HUES48 (cell line): ENCODE results near the gene RPUSD3.
"Not testable (repeated sequence)": the region's sequence is repeated elsewhere in the genome, so short reads cannot be mapped to it uniquely, and the experiment has no call there.

Experiments
- H3K27ac ChIP-seq: one replicate; pipeline ENCODE4 v1.7.0; 2013; ENCODE audit warnings: low read depth, low read length, inconsistent platforms
- H3K27me3 ChIP-seq: 2 replicates; pipeline ENCODE4 v1.6.1; 2013; ENCODE audit warnings: mild to moderate bottlenecking, low read length; ENCODE audit not compliant: control insufficient read depth, insufficient read depth
- H3K36me3 ChIP-seq: 2 replicates; pipeline ENCODE4 v1.6.1; 2013; ENCODE audit warnings: low read length; ENCODE audit not compliant: control insufficient read depth, insufficient read depth
- H3K4me1 ChIP-seq: 2 replicates; pipeline ENCODE4 v1.6.1; 2013; ENCODE audit warnings: mild to moderate bottlenecking, low read length; ENCODE audit not compliant: control insufficient read depth, insufficient read depth
- H3K4me3 ChIP-seq: 2 replicates; pipeline ENCODE4 v1.5.1; 2013; ENCODE audit warnings: mild to moderate bottlenecking, low read depth, low read length
- H3K9ac ChIP-seq: 2 replicates; pipeline ENCODE4 v1.6.1; 2013; ENCODE audit warnings: mild to moderate bottlenecking, low read depth, low read length, moderate library complexity
- H3K9me3 ChIP-seq: 2 replicates; pipeline ENCODE4 v1.6.1; 2013; ENCODE audit warnings: low read length; ENCODE audit not compliant: control insufficient read depth, insufficient read depth

Gene RPUSD3

GRCh38 chr3:9881441-9881840, 37.6 kb upstream of the RPUSD3 start:
- Histone ChIP-seq H3K4me1 (no peaks in the 10 kb centered on the region), H3K4me3 (no peak overlapping the region), H3K27me3 (no peaks in the 10 kb centered on the region), H3K9me3 (no peaks in the 10 kb centered on the region), H3K36me3 (no peaks in the 10 kb centered on the region), H3K27ac (no peak overlapping the region), H3K9ac (no peak overlapping the region)

GRCh38 chr3:9879830-9880549, 36.2 kb upstream of the RPUSD3 start, which contains the start of gene CIDEC:
Gene CIDEC, minus strand, starts transcription at chr3:9880253. Its CDS starts 1,767 bp downstream, at chr3:9878486.
- H3K27ac ChIP-seq, result no peak within 1 kb of the TSS

GRCh38 chr3:9878700-9879099, 34.9 kb upstream of the RPUSD3 start:
- Histone ChIP-seq H3K9ac (no peak overlapping the region), H3K27me3 (no peaks in the 10 kb centered on the region), H3K9me3 (no peaks in the 10 kb centered on the region), H3K27ac (no peak overlapping the region), H3K36me3 (no peaks in the 10 kb centered on the region), H3K4me1 (no peaks in the 10 kb centered on the region), H3K4me3 (no peak overlapping the region)

More at GRCh38 chr3:9879830-9880549, 36.2 kb upstream of the RPUSD3 start, which contains the start of gene CIDEC:
- Histone ChIP-seq H3K9me3 (no peaks in the 10 kb centered on the region), H3K4me1 (no peaks in the 10 kb centered on the region), H3K27me3 (no peaks in the 10 kb centered on the region), H3K36me3 (no peaks in the 10 kb centered on the region), H3K4me3 (no peak within 1 kb of the TSS), H3K9ac (no peak within 1 kb of the TSS)

- Histone ChIP-seq H3K4me1 (no peaks in the 10 kb centered on the region), H3K4me3 (no peak overlapping the region), H3K9ac (no peak overlapping the region), H3K27ac (no peak overlapping the region), H3K9me3 (no peaks in the 10 kb centered on the region), H3K36me3 (no peaks in the 10 kb centered on the region), H3K27me3 (no peaks in the 10 kb centered on the region)
These were observed 33.2 kb upstream of the RPUSD3 start for GRCh38 chr3:9876991-9877390.

GRCh38 chr3:9876255-9876654, 32.4 kb upstream of the RPUSD3 start:
- H3K9me3 ChIP-seq, H3K4me3 ChIP-seq, H3K27me3 ChIP-seq: not testable (repeated sequence)

GRCh38 chr3:9875448-9875847, 31.6 kb upstream of the RPUSD3 start:
- Histone ChIP-seq H3K36me3 (no peaks in the 10 kb centered on the region), H3K4me1 (no peaks in the 10 kb centered on the region), H3K9ac (no peak overlapping the region), H3K4me3 (no peak overlapping the region), H3K27me3 (no peaks in the 10 kb centered on the region), H3K9me3 (no peaks in the 10 kb centered on the region), H3K27ac (no peak overlapping the region)

More at GRCh38 chr3:9876255-9876654, 32.4 kb upstream of the RPUSD3 start:
- H3K4me1 ChIP-seq, H3K27ac ChIP-seq, H3K9ac ChIP-seq, H3K36me3 ChIP-seq: not testable (repeated sequence)

- H3K27ac ChIP-seq, H3K36me3 ChIP-seq, H3K4me1 ChIP-seq, H3K4me3 ChIP-seq, H3K9me3 ChIP-seq, H3K27me3 ChIP-seq, H3K9ac ChIP-seq: not testable (repeated sequence)
These were observed 28.3 kb upstream of the RPUSD3 start for GRCh38 chr3:9872067-9872466.

GRCh38 chr3:9870978-9871377, 27.2 kb upstream of the RPUSD3 start:
- Histone ChIP-seq H3K9me3 (no peaks in the 10 kb centered on the region), H3K9ac (no peak overlapping the region), H3K4me3 (no peak overlapping the region), H3K27ac (no peak overlapping the region), H3K4me1 (no peaks in the 10 kb centered on the region), H3K27me3 (no peaks in the 10 kb centered on the region), H3K36me3 (no peaks in the 10 kb centered on the region)

GRCh38 chr3:9869955-9870354, 26.1 kb upstream of the RPUSD3 start:
- no peaks in the 10 kb centered on the region for H3K36me3 ChIP-seq
- H3K9ac ChIP-seq, result no peak overlapping the region

GRCh38 chr3:9867106-9867505, 23.3 kb upstream of the RPUSD3 start:
- Histone ChIP-seq H3K27me3 (peaks cover 11% of the 10 kb centered on the region), H3K36me3 (no peaks in the 10 kb centered on the region), H3K9me3 (no peaks in the 10 kb centered on the region), H3K27ac (no peak overlapping the region), H3K4me1 (no peaks in the 10 kb centered on the region), H3K4me3 (no peak overlapping the region), H3K9ac (no peak overlapping the region)

More at GRCh38 chr3:9869955-9870354, 26.1 kb upstream of the RPUSD3 start:
- H3K4me3 ChIP-seq, result no peak overlapping the region
- H3K27ac ChIP-seq, result no peak overlapping the region
- no peaks in the 10 kb centered on the region for H3K4me1 ChIP-seq
- no peaks in the 10 kb centered on the region for H3K27me3 ChIP-seq
- no peaks in the 10 kb centered on the region for H3K9me3 ChIP-seq

- peaks cover 16% of the 10 kb centered on the region for H3K27me3 ChIP-seq
- no peak overlapping the region for H3K9ac ChIP-seq
- no peaks in the 10 kb centered on the region; the same call in 1 of the 2 replicates for H3K4me1 ChIP-seq
- no peaks in the 10 kb centered on the region for H3K36me3 ChIP-seq
- no peaks in the 10 kb centered on the region for H3K9me3 ChIP-seq
- H3K27ac ChIP-seq, result no peak overlapping the region
- no peak overlapping the region for H3K4me3 ChIP-seq
These were observed 22.8 kb upstream of the RPUSD3 start for GRCh38 chr3:9866639-9867038.
